ENCODE data around the gene SLC9A1. TPM values are rescaled to one million over a fixed set of nuclear protein-coding genes. Genes with fewer than 3 reads are reported as not detected.

SLC9A1 gene
- total and polyA plus RNA-seq, 10 of the 15 experiments (the other 5 are each of a cell fraction or from before 2014, with no cell fraction given): 0.87 to 21.4 (median 4.3) TPM

DNA sequence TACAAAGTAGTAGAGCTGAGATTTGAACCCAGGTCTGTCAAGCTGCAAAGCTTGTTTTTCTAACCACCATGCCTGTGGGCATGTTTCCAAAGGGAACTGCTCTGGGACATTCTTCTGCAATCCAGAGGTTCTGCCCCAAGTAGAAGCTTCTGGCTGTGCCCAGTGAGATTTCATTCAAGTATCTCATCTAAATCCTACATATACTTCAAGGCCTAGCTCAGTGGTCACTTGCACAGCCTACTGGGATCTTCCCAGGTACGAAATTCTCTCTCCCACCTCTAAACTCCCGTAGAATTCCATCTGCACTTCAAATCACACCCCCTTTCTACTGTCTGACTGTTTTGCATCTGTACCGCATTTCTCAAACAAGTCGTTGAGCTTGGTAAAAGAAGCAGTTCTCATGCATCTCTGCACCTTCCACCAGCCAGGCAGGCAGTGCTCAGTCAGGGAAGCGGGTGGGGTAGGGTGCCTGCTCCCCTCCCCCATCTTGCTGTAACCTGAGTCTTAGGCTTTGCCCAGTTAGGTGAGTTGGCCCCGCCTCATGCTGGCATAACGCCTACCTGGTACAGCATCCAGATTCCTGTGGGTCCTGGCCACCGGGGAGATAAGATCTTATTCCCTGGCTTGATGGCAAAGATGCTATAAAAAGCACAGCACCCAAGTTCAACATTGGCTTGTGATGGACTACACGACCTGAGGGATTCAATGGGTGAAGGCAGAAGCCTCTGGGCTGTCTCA lies 13.5 kb downstream of the SLC9A1 start:
- RAD21 ChIA-PET (ENCODE audit: unreplicated experiment): no interaction called here
- H3K36me3 ChIP-seq (ENCODE audit: control insufficient read depth in 2 of 2, insufficient read depth in 2 of 2, low read length in 1 of 2): no peaks in the 10 kb centered on the region; a peak in 1 of 4 replicates
- FAIRE-seq: no peak
- H3K79me2 ChIP-seq (ENCODE audit: control insufficient read depth, insufficient read depth, low read length): peaks cover 6% of the 10 kb centered on the region
- no peak for DNase-seq (ENCODE audit: low read depth, low spot score)
- in situ Hi-C loops (cut with MboI) (no loop called here), intact Hi-C loops (cut with micrococcal nuclease; ENCODE audit: unreplicated experiment) (no loop called here)
- no peaks in the 10 kb centered on the region for H3K9me3 ChIP-seq (replicated peaks; ENCODE audit: control insufficient read depth, insufficient read depth, low read length)
- no peaks in the 10 kb centered on the region for H3K27me3 ChIP-seq (replicated peaks in 1 of 2; ENCODE audit: control insufficient read depth in 2 of 2, insufficient read depth in 2 of 2, low read length in 1 of 2)
- WGBS (ENCODE audit: insufficient coverage, insufficient replicate concordance, low lambda C conversion rate, missing lambda C conversion rate): 86% methylated on average over 9 of the region's 9 CpGs
- POLR2A ChIA-PET: interaction anchor here (1.1 to 6.5 kb wide), 3 partner anchors 12 to 37 kb away, joined by 3 to 48 read pairs (median 6); partner anchors contain the start of gene SLC9A1
- TF ChIP-seq EED (IDR thresholded peaks at IDR 0.05; ENCODE audit: low read depth) (no peak), SMAD5 (IDR thresholded peaks at IDR 0.05; ENCODE audit: low read depth) (no peak), RBBP5 (conservative IDR thresholded peaks at IDR 0.05) (no peak), TBL1XR1 (IDR thresholded peaks at IDR 0.05; ENCODE audit: low read depth, low read length) (no peak), RCOR1 (conservative IDR thresholded peaks at IDR 0.05; ENCODE audit: low read depth, low read length) (no peak), USF1 (IDR thresholded peaks at IDR 0.05; ENCODE audit: borderline replicate concordance, extremely low read length, insufficient read depth, low read depth, low read length) (no peak), ESRRA (IDR thresholded peaks at IDR 0.05; ENCODE audit: low read length) (no peak), HDAC6 (IDR thresholded peaks at IDR 0.05; ENCODE audit: unreplicated experiment) (no peak), SP1 (IDR thresholded peaks at IDR 0.05; ENCODE audit: low read depth, low read length) (no peak)
- TF ChIP-seq, protein P1, sequence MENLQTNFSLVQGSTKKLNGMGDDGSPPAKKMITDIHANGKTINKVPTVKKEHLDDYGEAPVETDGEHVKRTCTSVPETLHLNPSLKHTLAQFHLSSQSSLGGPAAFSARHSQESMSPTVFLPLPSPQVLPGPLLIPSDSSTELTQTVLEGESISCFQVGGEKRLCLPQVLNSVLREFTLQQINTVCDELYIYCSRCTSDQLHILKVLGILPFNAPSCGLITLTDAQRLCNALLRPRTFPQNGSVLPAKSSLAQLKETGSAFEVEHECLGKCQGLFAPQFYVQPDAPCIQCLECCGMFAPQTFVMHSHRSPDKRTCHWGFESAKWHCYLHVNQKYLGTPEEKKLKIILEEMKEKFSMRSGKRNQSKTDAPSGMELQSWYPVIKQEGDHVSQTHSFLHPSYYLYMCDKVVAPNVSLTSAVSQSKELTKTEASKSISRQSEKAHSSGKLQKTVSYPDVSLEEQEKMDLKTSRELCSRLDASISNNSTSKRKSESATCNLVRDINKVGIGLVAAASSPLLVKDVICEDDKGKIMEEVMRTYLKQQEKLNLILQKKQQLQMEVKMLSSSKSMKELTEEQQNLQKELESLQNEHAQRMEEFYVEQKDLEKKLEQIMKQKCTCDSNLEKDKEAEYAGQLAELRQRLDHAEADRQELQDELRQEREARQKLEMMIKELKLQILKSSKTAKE (IDR thresholded peaks at IDR 0.05; ENCODE audit: low read depth, poor library complexity, severe bottlenecking): no peak
- no peak overlapping the region for H2AFZ ChIP-seq (ENCODE audit: control insufficient read depth, low read depth, low read length)
- H3K4me1 ChIP-seq (ENCODE audit: control insufficient read depth, insufficient read depth, low read length): peaks cover 22% of the 10 kb centered on the region
- no peak overlapping the region for H3K9ac ChIP-seq (ENCODE audit: control insufficient read depth, insufficient read depth, low read length)
- H3K27ac ChIP-seq (ENCODE audit: control insufficient read depth, insufficient read depth): no peak overlapping the region
- H4K20me1 ChIP-seq (ENCODE audit: control insufficient read depth, insufficient read depth): no peaks in the 10 kb centered on the region
- SMC1A ChIA-PET (ENCODE audit: uncharacterized antibody, unreplicated experiment): interaction anchor here (1.2 to 4.5 kb wide), 4 partner anchors 8 to 143 kb away, joined by 3 to 30 read pairs (median 12); partner anchors contain the start of gene SLC9A1
- no peak overlapping the region for H3K4me3 ChIP-seq
- ATAC-seq: no peak
- CTCF ChIA-PET: interaction anchor here (1.1 to 2.3 kb wide), 6 partner anchors 13 to 156 kb away, joined by 3 to 11 read pairs (median 4); partner anchors contain the start of gene SLC9A1
- H3K4me2 ChIP-seq (ENCODE audit: control insufficient read depth, insufficient read depth): no peak overlapping the region
- no TSS peak for BruUV-seq (replicated peaks)

Measured in GM12878 (cell line).